MCF 10A (cell line): ENCODE data around the gene IL4R. TPM values are rescaled to one million over a fixed set of nuclear protein-coding genes. Genes with fewer than 3 reads are reported as not detected.

Experiments
- BruUV-seq: library from RNA; stranded (reverse); fragments of 400-500 nt; replicated peaks from 2 replicates; lab custom pipeline; 2021; lab: Mats Ljungman, UMichigan
- CTCF ChIA-PET: fragments of 300-600 bp; sonication (Branson Sonifier 250); formaldehyde crosslinking; extraction: SDS; loops from one replicate; lab custom pipeline; 2021; ENCODE audit warnings: antibody characterized with exemption, inconsistent platforms; lab: Yijun Ruan, JAX
- POLR2A ChIA-PET: fragments of 300-600, 350-650 bp; sonication (Branson Sonifier 250); formaldehyde crosslinking; extraction: SDS; loops from one replicate; lab custom pipeline; 2020; ENCODE audit warnings: antibody characterized with exemption, inconsistent platforms; lab: Yijun Ruan, JAX
- DNase-seq: peaks from one replicate; pipeline ENCODE4 v3.0.0-alpha.2; 2018; ENCODE audit not compliant: unreplicated experiment
- H3K27ac Mint-ChIP-seq: one replicate; pipeline ENCODE4 v1.8.0; 2022; ENCODE audit warnings: mild to moderate bottlenecking, low read depth, mixed read lengths; ENCODE audit not compliant: unreplicated experiment
- H3K27me3 Mint-ChIP-seq: one replicate; pipeline ENCODE4 v1.8.0; 2022; ENCODE audit warnings: mixed read lengths; ENCODE audit not compliant: insufficient read depth, unreplicated experiment
- H3K36me3 Mint-ChIP-seq: one replicate; pipeline ENCODE4 v1.8.0; 2022; ENCODE audit warnings: mild to moderate bottlenecking, moderate library complexity, mixed read lengths; ENCODE audit not compliant: insufficient read depth, unreplicated experiment
- H3K4me1 Mint-ChIP-seq: one replicate; pipeline ENCODE4 v1.8.0; 2022; ENCODE audit warnings: mixed read lengths; ENCODE audit not compliant: insufficient read depth, unreplicated experiment
- H3K4me3 Mint-ChIP-seq: one replicate; pipeline ENCODE4 v1.8.0; 2022; ENCODE audit warnings: mild to moderate bottlenecking, moderate library complexity, mixed read lengths; ENCODE audit not compliant: unreplicated experiment
- H3K9me3 Mint-ChIP-seq: one replicate; pipeline ENCODE4 v1.8.0; 2022; ENCODE audit warnings: mixed read lengths; ENCODE audit not compliant: unreplicated experiment
- CTCF ChIP-seq: fragments of 200-600 bp; IDR thresholded peaks from one replicate; pipeline ENCODE4 v1.8.0; 2022; ENCODE audit warnings: antibody characterized with exemption, mild to moderate bottlenecking; ENCODE audit not compliant: unreplicated experiment
- intact Hi-C: fragments of 100-400 bp; cut with micrococcal nuclease; formaldehyde crosslinking; loops from 2 replicates; pipeline ENCODE4 v1.14.1; 2022
- total RNA-seq: library from RNA; stranded (reverse); gene quantifications from 2 replicates; pipeline ENCODE4 v1.2.3, GENCODE V29; 2022

The IL4R gene
- total RNA-seq, 1 experiment from 2014 or later: 51.9 TPM

GRCh38 chr16:27365142-27366089 lies 51.6 kb downstream of the IL4R start:
- intact Hi-C loops: no loop called here
- peaks cover 6% of the 10 kb centered on the region for H3K9me3 Mint-ChIP-seq
- peaks cover 32% of the 10 kb centered on the region for H3K36me3 Mint-ChIP-seq
- ChIA-PET CTCF (interaction anchor here (0.6 to 6.5 kb wide), 11 partner anchors 10 to 676 kb away, joined by 3 to 248 read pairs (median 5); no protein-coding TSS in a partner anchor), POLR2A (interaction anchor here (0.6 to 3.5 kb wide), 3 partner anchors 50 to 107 kb away, joined by 3 to 17 read pairs (median 11); no protein-coding TSS in a partner anchor)
- BruUV-seq: no TSS peak
- DNase-seq: no peak
- H3K27ac Mint-ChIP-seq: no peak overlapping the region
- H3K4me1 Mint-ChIP-seq: peaks cover 6% of the 10 kb centered on the region
- no peak overlapping the region for H3K4me3 Mint-ChIP-seq
- H3K27me3 Mint-ChIP-seq: no peaks in the 10 kb centered on the region
- TF ChIP-seq CTCF: no peak

- TSS peak; percentile 9 for BruUV-seq
- ChIA-PET CTCF (interaction anchor here (0.6 to 6.5 kb wide), 48 partner anchors 9 to 1183 kb away, joined by 3 to 248 read pairs (median 6); no protein-coding TSS in a partner anchor), POLR2A (interaction anchor here (0.9 to 3.5 kb wide), 5 partner anchors 51 to 163 kb away, joined by 6 to 17 read pairs (median 8); partner anchors contain the start of gene KDM8)
- intact Hi-C loops: no loop called here
- H3K4me1 Mint-ChIP-seq: peaks cover 6% of the 10 kb centered on the region
- H3K4me3 Mint-ChIP-seq: no peak overlapping the region
- peaks cover 7% of the 10 kb centered on the region for H3K9me3 Mint-ChIP-seq
- no peak for TF ChIP-seq CTCF
- no peak overlapping the region for H3K27ac Mint-ChIP-seq
- H3K36me3 Mint-ChIP-seq: peaks cover 21% of the 10 kb centered on the region
- DNase-seq: no peak
- no peaks in the 10 kb centered on the region for H3K27me3 Mint-ChIP-seq
Measured at GRCh38 chr16:27366687-27367460, 53.1 kb downstream of the IL4R start.

- CTCF ChIA-PET: interaction anchor here (0.6 to 6.5 kb wide), 56 partner anchors 9 to 389 kb away, joined by 3 to 248 read pairs (median 5); partner anchors contain the start of gene KDM8
- peak overlapping the region; percentile 39 for H3K4me3 Mint-ChIP-seq
- peak; percentile 78 for DNase-seq
- TSS peak; percentile 13 for BruUV-seq
- H3K9me3 Mint-ChIP-seq: peaks cover 7% of the 10 kb centered on the region
- intact Hi-C loops: loop anchor here (1.0 kb wide), 2 partner anchors 132 to 212 kb away; no protein-coding TSS in a partner anchor
- peak; percentile 91 for TF ChIP-seq CTCF
- H3K4me1 Mint-ChIP-seq: peaks cover 6% of the 10 kb centered on the region
- POLR2A ChIA-PET: interaction anchor here (0.7 to 3.5 kb wide), 6 partner anchors 52 to 213 kb away, joined by 3 to 17 read pairs (median 8); partner anchors contain the start of gene KDM8
- H3K27ac Mint-ChIP-seq: no peak overlapping the region
- peaks cover 13% of the 10 kb centered on the region for H3K36me3 Mint-ChIP-seq
- no peaks in the 10 kb centered on the region for H3K27me3 Mint-ChIP-seq
Measured at GRCh38 chr16:27367461-27368357, 53.9 kb downstream of the IL4R start.
